Dedifferentiated amniotic fluid mesenchymal stem cell (primary cell): ENCODE measurements around the gene RERGL.
"Not testable (repeated sequence)": the region's sequence is repeated elsewhere in the genome, so short reads cannot be mapped to it uniquely, and the experiment has no call there.

ENCODE experiments used
- DNase-seq: peaks from one replicate; pipeline ENCODE4 v3.0.0-alpha.2; 2016; ENCODE audit errors: extremely low spot score

RERGL gene

GRCh38 chr12:18090093-18090492 lies at the start of gene RERGL:
TSS of gene RERGL (minus strand) at chr12:18090193. CDS start at chr12:18090140, 53 bp downstream.
- DNase-seq = no peak

GRCh38 chr12:18139254-18139653 lies 49.3 kb upstream of the RERGL start:
- no peak for DNase-seq

- no peak for DNase-seq
These were observed 45.5 kb upstream of the RERGL start for GRCh38 chr12:18135509-18135908.

GRCh38 chr12:18135086-18135485 lies 45.1 kb upstream of the RERGL start:
- DNase-seq = no peak

GRCh38 chr12:18130851-18131250 lies 40.9 kb upstream of the RERGL start:
- DNase-seq = no peak

- no peak for DNase-seq
These were observed 33.7 kb upstream of the RERGL start for GRCh38 chr12:18123707-18124106.

- no peak for DNase-seq
These were observed 30.9 kb upstream of the RERGL start for GRCh38 chr12:18120899-18121298.

- DNase-seq = no peak
These were observed 18.6 kb upstream of the RERGL start for GRCh38 chr12:18108611-18109010.

GRCh38 chr12:18103624-18104023 lies 13.6 kb upstream of the RERGL start:
- DNase-seq = no peak

GRCh38 chr12:18101043-18101442 lies 11.1 kb upstream of the RERGL start:
- no peak for DNase-seq

GRCh38 chr12:18084080-18084479 lies 5.9 kb downstream of the RERGL start:
- DNase-seq = no peak

- DNase-seq = no peak
These were observed 10.3 kb downstream of the RERGL start for GRCh38 chr12:18079541-18080246.

GRCh38 chr12:18074001-18074400 lies 16.0 kb downstream of the RERGL start:
- no peak for DNase-seq

GRCh38 chr12:18072723-18073122 lies 17.3 kb downstream of the RERGL start:
- DNase-seq = no peak

GRCh38 chr12:18071336-18071735 lies 18.7 kb downstream of the RERGL start:
- no peak for DNase-seq

- DNase-seq = no peak
These were observed 21.6 kb downstream of the RERGL start for GRCh38 chr12:18068355-18068754.

GRCh38 chr12:18066666-18067065 lies 23.3 kb downstream of the RERGL start:
- no peak for DNase-seq

GRCh38 chr12:18062867-18063266 lies 27.1 kb downstream of the RERGL start:
- not testable (repeated sequence) for DNase-seq

- no peak for DNase-seq
These were observed 32.9 kb downstream of the RERGL start for GRCh38 chr12:18057051-18057450.

- no peak for DNase-seq
These were observed 34.9 kb downstream of the RERGL start for GRCh38 chr12:18054925-18055619.

GRCh38 chr12:18045446-18045992 lies 44.5 kb downstream of the RERGL start:
- DNase-seq = no peak

- DNase-seq = not testable (repeated sequence)
These were observed 49.8 kb downstream of the RERGL start for GRCh38 chr12:18040060-18040742.
